Ramos (cell line): Measurements from ENCODE around the gene NUP93.

Source experiments
- in situ Hi-C: fragments of 300-500 bp; cut with MboI; formaldehyde crosslinking; loops from one replicate; pipeline ENCODE4 v1.14.3; 2022; ENCODE audit warnings: low sequenced_read_pairs; ENCODE audit not compliant: unreplicated experiment

The NUP93 gene

DNA sequence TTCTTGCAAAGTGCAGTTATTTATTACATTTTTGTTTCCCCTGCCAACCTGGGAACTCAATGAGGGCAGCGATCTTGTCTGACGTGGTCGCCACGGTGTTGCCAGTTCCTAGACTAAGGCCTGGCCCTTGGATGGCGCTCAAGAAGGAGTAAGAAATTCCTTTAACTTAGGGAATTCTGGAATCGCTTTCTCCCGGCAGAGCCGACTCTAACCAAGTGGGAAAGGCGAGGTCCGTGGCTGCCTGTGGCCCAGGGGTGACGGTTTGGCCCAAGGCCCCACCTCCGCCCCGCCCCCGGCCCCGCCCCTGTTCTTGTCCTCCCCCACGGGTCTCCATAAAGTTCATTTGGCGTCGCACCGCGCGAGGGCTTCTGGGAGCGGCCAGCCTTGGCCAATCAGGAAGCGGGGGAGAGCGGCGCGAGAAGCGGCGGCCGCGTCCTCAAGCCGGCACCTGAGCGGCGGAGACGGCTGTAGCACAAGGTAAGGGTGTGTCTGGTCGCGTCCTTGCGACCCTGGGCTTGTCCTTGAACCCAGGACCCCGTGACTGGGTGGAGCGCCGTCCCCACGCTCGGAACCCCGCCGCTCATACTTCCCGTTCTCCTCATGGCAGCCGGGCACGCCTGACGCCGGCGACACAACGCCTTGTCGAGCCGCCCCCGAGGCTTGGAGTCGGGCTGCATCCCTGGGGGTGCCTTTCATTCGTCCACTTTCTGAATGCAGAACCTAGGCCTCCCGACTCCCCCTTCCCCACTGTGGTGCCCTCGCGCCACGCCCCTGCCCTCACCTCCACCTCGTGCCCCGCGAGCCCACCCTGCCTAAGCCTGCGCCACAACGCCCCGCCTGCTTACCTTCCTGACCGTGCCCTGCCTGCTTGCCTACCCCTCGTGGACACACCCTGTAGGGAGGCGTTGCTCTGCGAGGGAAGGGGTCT lies at the start of gene NUP93:
Gene NUP93 (plus strand): TSS at position 395 of the 928 bp plus-strand sequence. CDS start 18,119 bp downstream, outside the sequence.
- in situ Hi-C loops: no loop called here

GRCh38 chr16:56681939-56682702 lies 47.8 kb upstream of the NUP93 start, which contains the start of gene MT1X:
Gene MT1X (plus strand): TSS chr16:56682470. CDS start chr16:56682541, 71 bp downstream.
- in situ Hi-C loops: no loop called here

GRCh38 chr16:56682703-56683397 lies 47.1 kb upstream of the NUP93 start:
- in situ Hi-C loops: no loop called here

- in situ Hi-C loops: no loop called here
Measured at GRCh38 chr16:56683424-56684172, 46.3 kb upstream of the NUP93 start.

- in situ Hi-C loops: no loop called here
Measured at GRCh38 chr16:56684256-56684925, 45.5 kb upstream of the NUP93 start.

DNA sequence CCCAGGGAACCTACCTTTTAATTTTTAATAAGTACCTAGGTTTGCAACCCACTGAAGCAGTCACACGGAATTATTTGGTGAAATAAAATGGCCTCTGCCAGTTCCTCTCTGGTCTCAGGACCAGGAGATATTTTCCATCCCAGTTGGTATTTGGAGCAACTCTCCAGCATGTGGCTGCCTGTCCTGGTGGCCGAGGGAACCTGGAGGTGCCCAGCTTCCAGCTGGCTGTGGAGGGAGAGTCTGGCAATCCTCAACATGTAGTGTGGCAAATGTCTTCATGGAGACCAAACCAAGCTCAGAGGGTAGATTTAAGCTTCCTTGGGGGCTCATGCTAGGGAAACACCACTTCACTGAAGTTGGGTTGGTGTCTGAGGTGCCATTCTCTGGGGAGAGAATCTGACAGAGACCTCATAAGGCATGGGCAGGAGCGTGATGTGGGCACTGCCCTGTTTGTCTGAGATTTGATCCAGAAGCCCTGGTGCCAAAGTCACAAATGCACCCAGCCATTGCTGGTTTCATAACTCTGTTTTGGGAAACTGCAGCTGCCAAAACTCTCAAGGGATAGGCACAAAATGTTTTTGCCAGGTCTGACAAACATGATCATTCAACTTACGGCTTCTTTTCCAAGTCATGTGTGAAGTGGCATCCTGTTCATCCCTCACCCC lies 44.9 kb upstream of the NUP93 start:
- in situ Hi-C loops: no loop called here

GRCh38 chr16:56686758-56687157 lies 43.2 kb upstream of the NUP93 start:
- in situ Hi-C loops: no loop called here

DNA sequence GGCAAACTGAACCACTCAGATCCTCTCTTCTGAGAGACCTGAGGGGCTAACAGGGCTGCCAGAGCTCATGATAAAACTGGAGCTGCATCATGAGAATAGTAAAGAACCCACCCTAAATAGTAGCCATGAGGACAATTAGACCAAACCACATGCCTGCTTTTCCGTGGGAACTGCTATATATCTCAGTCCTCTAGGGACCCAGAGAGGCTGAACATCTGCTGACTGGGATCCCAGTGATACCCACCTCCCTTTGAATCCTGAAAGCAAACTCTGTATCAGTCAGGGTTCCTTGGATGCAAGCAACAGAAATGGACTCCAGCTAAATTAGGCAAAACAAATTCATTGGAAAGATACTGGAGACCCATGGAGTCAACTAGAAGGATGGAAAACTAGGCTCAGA lies 41.2 kb upstream of the NUP93 start:
- in situ Hi-C loops: no loop called here

DNA sequence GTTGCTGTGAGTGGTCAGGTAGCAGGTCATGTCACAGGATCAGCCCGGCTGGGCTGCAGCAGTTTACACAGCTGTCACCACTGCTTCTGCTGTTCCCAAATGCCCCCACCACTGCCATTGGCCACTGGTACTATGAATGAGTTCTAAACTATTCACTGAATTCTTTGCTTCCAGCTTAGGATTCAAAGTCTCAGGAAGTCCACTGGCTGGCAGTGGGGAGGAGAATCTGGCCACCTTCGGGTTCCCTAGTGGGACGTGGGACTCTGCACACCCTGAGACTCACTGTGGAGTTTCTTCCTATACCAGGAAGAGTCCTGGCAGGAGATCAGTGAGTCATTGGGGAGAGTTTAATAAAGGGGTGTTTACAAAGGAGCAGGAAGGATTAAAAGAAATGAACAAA lies 40.8 kb upstream of the NUP93 start:
- in situ Hi-C loops: no loop called here

- in situ Hi-C loops: no loop called here
Measured at GRCh38 chr16:56690420-56691122, 39.4 kb upstream of the NUP93 start.

GRCh38 chr16:56691885-56692284 lies 38.0 kb upstream of the NUP93 start:
- in situ Hi-C loops: no loop called here

DNA sequence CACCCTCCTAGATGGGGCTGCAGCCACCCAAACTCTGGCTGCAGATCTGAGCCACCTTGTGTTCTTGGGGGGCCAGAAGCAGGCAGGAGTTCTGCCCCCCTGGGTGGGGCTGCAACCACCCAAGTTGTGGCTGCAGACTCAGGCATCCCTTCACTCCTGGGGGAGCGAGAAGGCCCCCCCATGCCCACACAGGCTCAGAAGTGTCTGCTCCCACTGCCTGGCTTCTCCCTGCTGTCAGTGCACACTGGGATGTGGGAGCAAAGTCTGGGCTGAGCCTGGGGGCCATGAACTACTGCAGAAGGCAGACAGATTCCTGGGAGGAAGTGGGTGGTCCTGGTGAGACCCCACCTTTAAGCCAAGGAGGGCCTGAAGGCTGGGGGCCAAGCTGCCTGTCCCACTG lies 34.7 kb upstream of the NUP93 start:
- in situ Hi-C loops: no loop called here

GRCh38 chr16:56697456-56698155 lies 32.3 kb upstream of the NUP93 start:
- in situ Hi-C loops: no loop called here

DNA sequence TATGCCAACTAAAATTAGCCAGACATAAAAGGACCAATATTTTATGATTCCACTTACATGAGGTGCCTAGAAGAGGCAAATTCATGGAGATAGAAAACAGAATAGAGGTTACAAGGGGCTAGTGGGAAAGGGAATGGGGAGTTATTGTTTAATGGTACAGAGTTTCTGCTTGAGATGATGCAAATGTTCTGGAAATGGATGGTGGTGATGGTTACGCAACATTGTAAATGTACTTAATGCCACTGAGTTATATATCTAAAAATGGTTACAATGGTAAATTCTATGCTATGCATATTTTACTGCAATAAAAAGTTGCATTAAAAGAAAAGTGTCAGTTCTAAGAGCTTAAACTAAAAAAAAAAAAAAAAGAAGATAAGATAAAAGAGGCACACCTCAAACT lies 29.7 kb upstream of the NUP93 start:
- in situ Hi-C loops: loop anchor here (10.0 kb wide), 2 partner anchors 125 to 755 kb away; no protein-coding TSS in a partner anchor

DNA sequence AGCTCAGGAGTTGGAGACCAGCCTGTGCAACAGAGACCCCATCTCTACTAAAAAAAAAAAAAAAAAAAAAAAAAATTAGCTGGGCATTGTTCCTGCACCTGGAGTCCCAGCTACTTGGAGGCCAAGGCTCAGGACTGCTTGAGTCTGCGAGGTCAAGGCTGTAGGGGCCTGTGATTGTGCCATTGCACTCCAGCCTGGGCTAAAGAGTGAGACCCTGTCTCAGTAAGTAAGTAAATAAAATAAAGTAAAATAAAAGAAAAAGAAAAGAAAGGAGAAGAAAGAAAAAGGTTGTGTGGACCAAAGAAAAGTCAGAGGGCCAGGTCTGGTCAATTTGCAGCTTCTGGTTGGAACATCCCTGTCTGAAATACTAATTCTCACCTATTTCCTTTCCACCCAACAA lies 29.3 kb upstream of the NUP93 start:
- in situ Hi-C loops: loop anchor here (10.0 kb wide), 2 partner anchors 126 to 756 kb away; no protein-coding TSS in a partner anchor

DNA sequence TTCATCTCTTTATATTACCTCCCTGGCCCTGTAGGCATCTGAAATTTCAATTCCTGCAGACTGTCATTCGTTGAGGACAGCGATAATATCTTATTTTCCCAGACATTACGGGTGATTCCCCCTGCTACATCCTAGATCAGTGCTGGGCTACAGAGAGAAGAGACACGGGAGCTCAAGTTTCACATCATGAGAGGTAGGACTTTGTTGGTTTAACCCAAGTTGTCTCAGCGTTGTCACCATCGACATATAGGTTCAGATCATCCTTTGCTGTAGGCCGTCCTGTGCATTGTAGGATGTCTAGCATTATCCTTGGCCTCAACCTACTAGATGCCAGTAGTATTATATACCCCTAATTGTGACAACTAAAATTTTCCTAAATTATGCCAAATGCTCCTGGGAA lies 28.4 kb upstream of the NUP93 start:
- in situ Hi-C loops: loop anchor here (10.0 kb wide), 2 partner anchors 127 to 757 kb away; no protein-coding TSS in a partner anchor

DNA sequence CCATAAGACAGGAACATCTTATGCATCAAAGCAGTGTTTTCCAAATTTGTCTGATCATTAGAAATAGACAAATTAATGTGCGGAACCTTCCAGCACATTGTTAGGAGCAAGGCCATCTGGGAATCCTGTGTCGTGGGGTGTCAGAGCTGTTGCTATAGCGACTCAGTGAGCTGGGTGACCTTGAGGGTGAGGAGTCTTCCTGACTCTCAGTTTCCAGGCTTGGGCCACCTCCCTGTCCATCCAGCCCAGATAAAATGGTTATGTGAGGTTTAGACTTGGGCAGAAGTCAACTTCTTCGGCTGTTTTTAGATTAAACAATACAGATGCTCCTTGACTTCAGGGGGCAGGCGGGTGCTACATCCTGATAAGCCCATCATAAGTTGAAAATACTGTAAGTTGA lies 27.1 kb upstream of the NUP93 start:
- in situ Hi-C loops: loop anchor here (10.0 kb wide), 2 partner anchors 128 to 758 kb away; no protein-coding TSS in a partner anchor
